Activated naive CD4-positive, alpha-beta T cell treated with anti-CD3 and anti-CD28 coated beads for 36 hours (primary cell): ENCODE measurements around the gene LSM11. TPM values are rescaled to one million over a fixed set of nuclear protein-coding genes. Genes with fewer than 3 reads are reported as not detected.
A peak's percentile ranks its signal among the peaks of the same experiment; 100 is the strongest.
"Not testable (repeated sequence)": the region's sequence is repeated elsewhere in the genome, so short reads cannot be mapped to it uniquely, and the experiment has no call there.

Experiments
- CTCF ChIA-PET: fragments of 350-600 bp; sonication (Branson Sonifier 250); formaldehyde crosslinking; loops from one replicate; lab custom pipeline; 2021; ENCODE audit warnings: antibody characterized with exemption; lab: Charles Lee
- DNase-seq: peaks from one replicate; pipeline ENCODE4 v3.0.0-alpha.2; 2020
- H3K27ac Mint-ChIP-seq: one replicate; pipeline ENCODE4 v1.8.0; 2021; ENCODE audit warnings: mild to moderate bottlenecking, mixed read lengths
- H3K27me3 Mint-ChIP-seq: one replicate; pipeline ENCODE4 v1.8.0; 2021; ENCODE audit warnings: low read depth, mixed read lengths
- H3K36me3 Mint-ChIP-seq: one replicate; pipeline ENCODE4 v1.8.0; 2021; ENCODE audit warnings: low read depth, mixed read lengths
- H3K4me1 Mint-ChIP-seq: one replicate; pipeline ENCODE4 v1.8.0; 2021; ENCODE audit warnings: low read depth, mixed read lengths
- H3K4me3 Mint-ChIP-seq: one replicate; pipeline ENCODE4 v1.8.0; 2021; ENCODE audit warnings: mild to moderate bottlenecking, moderate library complexity, mixed read lengths
- H3K9me3 Mint-ChIP-seq: one replicate; pipeline ENCODE4 v1.8.0; 2021; ENCODE audit warnings: mixed read lengths
- intact Hi-C: fragments of 100-400 bp; cut with micrococcal nuclease; formaldehyde crosslinking; loops from one replicate; pipeline ENCODE4 v1.15.1; 2023
- total RNA-seq, 2 experiments: library from RNA; stranded (reverse); gene quantifications; one replicate each; pipeline ENCODE4 v1.2.3, GENCODE V29; 2021

The LSM11 gene
- total RNA-seq, 2 experiments from 2014 or later: 8.2 to 8.8 TPM

DNA sequence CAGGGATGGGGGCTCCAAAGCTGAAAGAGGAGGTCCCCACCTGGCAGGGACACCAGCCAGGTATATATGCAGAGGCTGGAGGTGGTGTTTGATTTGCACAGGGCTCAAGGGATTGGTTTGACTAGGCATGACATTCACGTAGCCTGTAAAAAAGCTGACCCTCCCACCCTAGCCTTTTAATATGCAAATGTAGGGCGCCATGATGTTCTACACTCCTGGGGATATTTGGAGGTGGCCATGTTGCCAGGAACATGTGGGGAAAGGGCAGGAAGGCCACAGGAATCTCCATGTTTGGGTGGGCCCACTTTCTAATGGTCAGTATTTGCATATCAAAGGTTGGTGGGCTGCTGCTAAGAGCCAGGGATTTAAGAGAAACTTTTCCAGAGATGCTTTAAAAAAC is 24.3 kb upstream of the LSM11 start:
- Mint-ChIP-seq H3K36me3 (peaks cover 10% of the 10 kb centered on the region), H3K4me3 (no peak overlapping the region), H3K27ac (no peak overlapping the region), H3K4me1 (peaks cover 20% of the 10 kb centered on the region), H3K27me3 (no peaks in the 10 kb centered on the region), H3K9me3 (peaks cover 4% of the 10 kb centered on the region)
- CTCF ChIA-PET: interaction anchor here (0.6 to 3.7 kb wide), 19 partner anchors 23 to 391 kb away, joined by 3 to 26 read pairs (median 4); partner anchors contain the start of gene LSM11
- intact Hi-C loops: loop anchor here (5.0 kb wide), 1 partner anchor 137 kb away; no protein-coding TSS in a partner anchor
- DNase-seq: no peak

DNA sequence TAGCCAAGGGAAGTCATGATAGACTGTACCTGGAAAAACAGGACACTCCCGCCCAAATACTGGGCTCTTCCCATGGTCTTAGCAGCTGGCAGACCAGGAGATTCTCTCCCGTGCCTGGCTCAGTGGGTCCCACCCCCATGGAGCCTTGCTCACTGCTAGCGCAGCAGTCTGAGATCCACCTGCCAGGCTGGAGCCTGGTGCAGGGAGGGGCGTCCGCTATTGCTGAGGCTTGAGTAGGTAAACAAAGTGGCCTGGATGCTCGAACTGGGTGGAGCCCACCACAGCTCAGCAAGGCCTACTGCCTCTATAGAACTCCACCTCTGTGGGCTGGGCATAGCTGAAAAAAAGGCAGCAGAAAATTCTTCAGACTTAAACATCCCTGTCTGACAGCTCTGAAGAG is 22.4 kb upstream of the LSM11 start:
- H3K27ac Mint-ChIP-seq: no peak overlapping the region
- H3K9me3 Mint-ChIP-seq: peaks cover 4% of the 10 kb centered on the region
- no peak for DNase-seq
- CTCF ChIA-PET: interaction anchor here (1.6 kb wide), 1 partner anchor 22 kb away, joined by 5 read pairs; no protein-coding TSS in a partner anchor
- peaks cover 14% of the 10 kb centered on the region for H3K4me1 Mint-ChIP-seq
- H3K36me3 Mint-ChIP-seq: peaks cover 11% of the 10 kb centered on the region
- H3K27me3 Mint-ChIP-seq: no peaks in the 10 kb centered on the region
- H3K4me3 Mint-ChIP-seq: no peak overlapping the region
- intact Hi-C loops: no loop called here

- H3K4me3 Mint-ChIP-seq, DNase-seq, H3K4me1 Mint-ChIP-seq, H3K27ac Mint-ChIP-seq, H3K27me3 Mint-ChIP-seq, intact Hi-C loops, CTCF ChIA-PET, H3K9me3 Mint-ChIP-seq: not testable (repeated sequence)
- H3K36me3 Mint-ChIP-seq: peaks cover 18% of the 10 kb centered on the region
Measured at GRCh38 chr5:157722895-157723294, 20.6 kb upstream of the LSM11 start.

DNA sequence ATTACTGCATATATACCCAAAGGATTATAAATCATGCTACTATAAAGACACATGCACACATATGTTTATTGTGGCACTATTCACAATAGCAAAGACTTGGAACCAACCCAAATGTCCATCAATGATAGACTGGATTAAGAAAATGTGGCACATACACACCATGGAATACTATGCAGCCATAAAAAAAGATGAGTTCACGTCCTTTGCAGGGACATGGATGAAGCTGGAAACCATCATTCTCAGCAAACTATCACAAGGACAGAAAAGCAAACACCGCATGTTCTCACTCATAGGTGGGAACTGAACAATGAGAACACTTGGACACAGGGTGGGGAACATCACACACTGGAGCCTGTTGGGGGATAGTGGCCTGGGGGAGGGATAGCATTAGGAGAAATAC is 16.9 kb upstream of the LSM11 start:
- CTCF ChIA-PET, H3K4me3 Mint-ChIP-seq, DNase-seq, H3K27me3 Mint-ChIP-seq, H3K27ac Mint-ChIP-seq, H3K9me3 Mint-ChIP-seq, intact Hi-C loops: not testable (repeated sequence)
- H3K36me3 Mint-ChIP-seq: peaks cover 21% of the 10 kb centered on the region
- H3K4me1 Mint-ChIP-seq: peaks cover 19% of the 10 kb centered on the region

GRCh38 chr5:157727858-157728257 is 15.7 kb upstream of the LSM11 start:
- intact Hi-C loops, H3K4me3 Mint-ChIP-seq, H3K27me3 Mint-ChIP-seq, H3K9me3 Mint-ChIP-seq, H3K27ac Mint-ChIP-seq, DNase-seq: not testable (repeated sequence)
- Mint-ChIP-seq H3K36me3 (peaks cover 16% of the 10 kb centered on the region), H3K4me1 (peaks cover 23% of the 10 kb centered on the region)
- CTCF ChIA-PET: interaction anchor here (2.4 kb wide), 1 partner anchor 15 kb away, joined by 11 read pairs; the partner anchor contains the start of gene LSM11

DNA sequence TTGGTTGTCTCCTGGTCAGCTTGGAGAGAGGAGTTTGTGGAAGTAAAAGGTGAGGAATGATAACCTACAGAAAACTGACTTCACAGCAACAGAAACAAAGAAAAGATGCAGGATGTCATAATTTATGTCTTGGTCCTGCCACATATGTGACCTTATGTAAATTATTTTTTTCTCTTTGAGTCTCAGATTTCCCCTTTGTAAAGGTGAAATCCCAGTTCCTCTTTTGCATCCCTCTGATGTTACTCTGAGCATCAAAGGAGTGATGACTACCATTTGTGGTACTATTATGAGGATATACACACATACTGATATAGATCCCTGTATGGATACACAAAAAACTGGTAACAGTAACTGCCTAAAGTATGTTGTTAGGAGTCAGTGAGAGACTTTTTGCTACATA is 13.7 kb upstream of the LSM11 start:
- peaks cover 25% of the 10 kb centered on the region for H3K4me1 Mint-ChIP-seq
- no peak for DNase-seq
- peaks cover 4% of the 10 kb centered on the region for H3K9me3 Mint-ChIP-seq
- H3K27ac Mint-ChIP-seq: peak overlapping the region; percentile 95
- CTCF ChIA-PET: interaction anchor here (1.0 kb wide), 1 partner anchor 60 kb away, joined by 3 read pairs; no protein-coding TSS in a partner anchor
- peaks cover 15% of the 10 kb centered on the region for H3K36me3 Mint-ChIP-seq
- H3K4me3 Mint-ChIP-seq: no peak overlapping the region
- H3K27me3 Mint-ChIP-seq: no peaks in the 10 kb centered on the region
- intact Hi-C loops: loop anchor here (1.0 to 2.0 kb wide), 7 partner anchors 136 to 1727 kb away; no protein-coding TSS in a partner anchor

- CTCF ChIA-PET: interaction anchor here (0.5 to 2.8 kb wide), 7 partner anchors 12 to 588 kb away, joined by 3 to 25 read pairs (median 4); partner anchors contain the start of gene LSM11
- H3K27me3 Mint-ChIP-seq: no peaks in the 10 kb centered on the region
- intact Hi-C loops: loop anchor here (1.0 to 2.0 kb wide), 12 partner anchors 12 to 1726 kb away; partner anchors contain the start of genes CLINT1, LSM11 and MED7
Measured at GRCh38 chr5:157730900-157731271, 12.6 kb upstream of the LSM11 start.

GRCh38 chr5:157731272-157732129 is 12.0 kb upstream of the LSM11 start, which contains the start of gene THG1L:
Gene THG1L (plus strand): TSS chr5:157731420. CDS start chr5:157731441, 21 bp downstream.
- Mint-ChIP-seq H3K4me1 (peaks cover 25% of the 10 kb centered on the region), H3K4me3 (peak within 1 kb of the TSS; percentile 97), H3K27me3 (no peaks in the 10 kb centered on the region), H3K36me3 (peaks cover 20% of the 10 kb centered on the region), H3K9me3 (peaks cover 2% of the 10 kb centered on the region), H3K27ac (peak within 1 kb of the TSS; percentile 95)
- DNase-seq: peak; percentile 100
- intact Hi-C loops: loop anchor here (1.0 to 2.0 kb wide), 7 partner anchors 12 to 1725 kb away; partner anchors contain the start of genes CLINT1, LSM11 and MED7
- CTCF ChIA-PET: interaction anchor here (0.5 to 2.8 kb wide), 4 partner anchors 10 to 180 kb away, joined by 3 to 25 read pairs (median 4); partner anchors contain the start of gene LSM11

More at GRCh38 chr5:157730900-157731271, 12.6 kb upstream of the LSM11 start:
- H3K27ac Mint-ChIP-seq: peak overlapping the region; percentile 95
- no peak for DNase-seq
- H3K4me1 Mint-ChIP-seq: peaks cover 25% of the 10 kb centered on the region
- peak overlapping the region; percentile 97 for H3K4me3 Mint-ChIP-seq
- H3K36me3 Mint-ChIP-seq: peaks cover 18% of the 10 kb centered on the region
- peaks cover 4% of the 10 kb centered on the region for H3K9me3 Mint-ChIP-seq

GRCh38 chr5:157732130-157732514 is 11.4 kb upstream of the LSM11 start:
- Mint-ChIP-seq H3K27ac (no peak overlapping the region), H3K36me3 (peaks cover 19% of the 10 kb centered on the region), H3K4me3 (peak overlapping the region; percentile 97), H3K9me3 (peaks cover 2% of the 10 kb centered on the region), H3K27me3 (no peaks in the 10 kb centered on the region), H3K4me1 (peaks cover 25% of the 10 kb centered on the region)
- CTCF ChIA-PET: interaction anchor here (0.5 to 2.8 kb wide), 3 partner anchors 9 to 180 kb away, joined by 3 to 25 read pairs (median 4); partner anchors contain the start of gene LSM11
- no peak for DNase-seq
- intact Hi-C loops: no loop called here

- Mint-ChIP-seq H3K27ac (no peak overlapping the region), H3K27me3 (no peaks in the 10 kb centered on the region), H3K36me3 (peaks cover 20% of the 10 kb centered on the region), H3K9me3 (peaks cover 2% of the 10 kb centered on the region), H3K4me3 (no peak overlapping the region), H3K4me1 (peaks cover 24% of the 10 kb centered on the region)
- intact Hi-C loops: no loop called here
- CTCF ChIA-PET: interaction anchor here (1.6 to 2.8 kb wide), 2 partner anchors 9 to 10 kb away, joined by 4 to 25 read pairs; partner anchors contain the start of gene LSM11
- no peak for DNase-seq
Measured at GRCh38 chr5:157732596-157733262, 10.8 kb upstream of the LSM11 start.

DNA sequence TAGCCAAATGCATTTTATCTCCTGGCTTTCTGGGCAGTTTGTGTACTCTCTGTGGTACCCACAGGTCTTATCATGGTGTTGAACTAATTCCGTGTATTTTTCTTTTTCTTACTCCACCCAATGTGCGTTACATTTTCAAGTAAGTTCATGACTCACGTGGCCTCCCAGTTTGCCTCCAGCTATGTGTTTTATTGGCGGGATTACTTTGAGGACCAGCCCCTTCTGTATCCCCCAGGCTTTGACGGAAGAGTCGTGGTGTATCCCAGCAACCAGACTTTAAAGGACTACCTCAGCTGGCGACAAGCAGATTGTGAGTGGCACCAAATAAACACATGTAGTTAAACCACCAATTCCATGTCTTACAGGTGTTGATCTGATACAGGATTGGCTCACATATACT is 9.1 kb upstream of the LSM11 start:
- Mint-ChIP-seq H3K27me3 (no peaks in the 10 kb centered on the region), H3K27ac (no peak overlapping the region), H3K36me3 (peaks cover 25% of the 10 kb centered on the region), H3K9me3 (no peaks in the 10 kb centered on the region), H3K4me1 (peaks cover 20% of the 10 kb centered on the region), H3K4me3 (no peak overlapping the region)
- CTCF ChIA-PET: interaction anchor here (1.4 kb wide), 1 partner anchor 9 kb away, joined by 13 read pairs; the partner anchor contains the start of gene LSM11
- DNase-seq: no peak
- intact Hi-C loops: no loop called here
